A673 (cell line): ENCODE results near the gene HEATR9. TPM values are rescaled to one million over a fixed set of nuclear protein-coding genes. Genes with fewer than 3 reads are reported as not detected.

Source experiments
- BruUV-seq: library from RNA; stranded (reverse); fragments of 400-500 nt; replicated peaks from 2 replicates; lab custom pipeline; 2021; lab: Mats Ljungman, UMichigan
- CTCF ChIA-PET: fragments of 300-600 bp; sonication (Branson Sonifier 250); formaldehyde crosslinking; loops from one replicate; lab custom pipeline; 2022; ENCODE audit warnings: antibody characterized with exemption; lab: Charles Lee
- POLR2A ChIA-PET: fragments of 300-600 bp; sonication (Branson Sonifier 250); formaldehyde crosslinking; loops from one replicate; lab custom pipeline; 2022; ENCODE audit warnings: antibody characterized with exemption; ENCODE audit not compliant: low non-redundant PET; lab: Charles Lee
- DNase-seq: peaks from one replicate; pipeline ENCODE4 v3.0.0-alpha.2; 2015; ENCODE audit warnings: low spot score
- H3K27ac ChIP-seq: fragments of 200-600 bp; sonication (generic); 2 replicates; pipeline ENCODE4 v1.5.1; 2016; ENCODE audit warnings: mixed run types, low read depth, mild to moderate bottlenecking, mixed read lengths, antibody characterized with exemption, low read length; ENCODE audit not compliant: poor library complexity, severe bottlenecking
- H3K27me3 ChIP-seq: fragments of 200-600 bp; sonication (generic); replicated peaks from 2 replicates; pipeline ENCODE4 v1.6.1; 2017; ENCODE audit warnings: mixed run types, low read depth, mild to moderate bottlenecking, mixed read lengths, antibody characterized with exemption, low read length; ENCODE audit not compliant: insufficient read depth, poor library complexity
- H3K36me3 ChIP-seq: fragments of 200-600 bp; sonication (generic); 2 replicates; pipeline ENCODE4 v1.6.1; 2016; ENCODE audit warnings: mixed run types, mild to moderate bottlenecking, mixed read lengths, antibody characterized with exemption, low read length; ENCODE audit not compliant: insufficient read depth, poor library complexity, severe bottlenecking
- H3K4me1 ChIP-seq: fragments of 200-600 bp; sonication (generic); 2 replicates; pipeline ENCODE4 v1.6.1; 2017; ENCODE audit warnings: mixed run types, mild to moderate bottlenecking, mixed read lengths, antibody characterized with exemption, low read length; ENCODE audit not compliant: insufficient read depth, poor library complexity, severe bottlenecking
- H3K4me3 ChIP-seq: fragments of 200-600 bp; sonication (generic); 2 replicates; pipeline ENCODE4 v1.5.1; 2016; ENCODE audit warnings: low read depth, mixed run types, mild to moderate bottlenecking, mixed read lengths, low read length; ENCODE audit not compliant: poor library complexity, severe bottlenecking
- H3K9me3 ChIP-seq: fragments of 200-600 bp; sonication (generic); 2 replicates; pipeline ENCODE4 v1.6.1; 2016; ENCODE audit warnings: mixed run types, low read depth, mild to moderate bottlenecking, mixed read lengths, antibody characterized with exemption, low read length; ENCODE audit not compliant: poor library complexity, severe bottlenecking
- EZH2 ChIP-seq: fragments of 200-600 bp; sonication (generic); IDR thresholded peaks from 2 replicates; pipeline ENCODE4 v1.6.1; 2017; ENCODE audit warnings: borderline replicate concordance, low read depth, mild to moderate bottlenecking, mixed read lengths, antibody characterized with exemption, low read length; ENCODE audit not compliant: poor library complexity, severe bottlenecking
- intact Hi-C: fragments of 100-400 bp; cut with micrococcal nuclease; formaldehyde crosslinking; loops from one replicate; pipeline ENCODE4 v1.10.0; 2022; ENCODE audit not compliant: unreplicated experiment
- total RNA-seq: library from RNA; stranded (reverse); gene quantifications from 2 replicates; pipeline ENCODE4 v1.2.3, GENCODE V29; 2021
- TF ChIP-seq, protein P1 (sequence below): fragments of 300-800, 200-600 bp; sonication (generic); conservative IDR thresholded peaks from 2 replicates; pipeline ENCODE4 v1.5.1; 2017; ENCODE audit warnings: low read depth, mild to moderate bottlenecking, antibody characterized with exemption, low read length, moderate library complexity, mixed read lengths

The HEATR9 gene
- total RNA-seq, 1 experiment from 2014 or later = not detected

GRCh38 chr17:35825206-35825605, 43.5 kb downstream of the HEATR9 start:
- no peak for DNase-seq
- CTCF ChIA-PET = no interaction called here
- Histone ChIP-seq H3K4me3 (no peak overlapping the region), H3K9me3 (no peaks in the 10 kb centered on the region), H3K4me1 (no peaks in the 10 kb centered on the region), H3K27ac (no peak overlapping the region), H3K36me3 (peaks cover 64% of the 10 kb centered on the region), H3K27me3 (no peaks in the 10 kb centered on the region)
- POLR2A ChIA-PET = no interaction called here
- intact Hi-C loops = no loop called here
- TF ChIP-seq, protein P1, sequence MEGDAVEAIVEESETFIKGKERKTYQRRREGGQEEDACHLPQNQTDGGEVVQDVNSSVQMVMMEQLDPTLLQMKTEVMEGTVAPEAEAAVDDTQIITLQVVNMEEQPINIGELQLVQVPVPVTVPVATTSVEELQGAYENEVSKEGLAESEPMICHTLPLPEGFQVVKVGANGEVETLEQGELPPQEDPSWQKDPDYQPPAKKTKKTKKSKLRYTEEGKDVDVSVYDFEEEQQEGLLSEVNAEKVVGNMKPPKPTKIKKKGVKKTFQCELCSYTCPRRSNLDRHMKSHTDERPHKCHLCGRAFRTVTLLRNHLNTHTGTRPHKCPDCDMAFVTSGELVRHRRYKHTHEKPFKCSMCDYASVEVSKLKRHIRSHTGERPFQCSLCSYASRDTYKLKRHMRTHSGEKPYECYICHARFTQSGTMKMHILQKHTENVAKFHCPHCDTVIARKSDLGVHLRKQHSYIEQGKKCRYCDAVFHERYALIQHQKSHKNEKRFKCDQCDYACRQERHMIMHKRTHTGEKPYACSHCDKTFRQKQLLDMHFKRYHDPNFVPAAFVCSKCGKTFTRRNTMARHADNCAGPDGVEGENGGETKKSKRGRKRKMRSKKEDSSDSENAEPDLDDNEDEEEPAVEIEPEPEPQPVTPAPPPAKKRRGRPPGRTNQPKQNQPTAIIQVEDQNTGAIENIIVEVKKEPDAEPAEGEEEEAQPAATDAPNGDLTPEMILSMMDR = no peak
- no peak for TF ChIP-seq EZH2
- no TSS peak for BruUV-seq

GRCh38 chr17:35821308-35821707, 47.4 kb downstream of the HEATR9 start:
- TF ChIP-seq, protein P1 = no peak
- TF ChIP-seq EZH2 = no peak
- DNase-seq = no peak
- H3K27ac ChIP-seq = no peak overlapping the region
- no peaks in the 10 kb centered on the region for H3K9me3 ChIP-seq
- H3K27me3 ChIP-seq = no peaks in the 10 kb centered on the region
- no peak overlapping the region for H3K4me3 ChIP-seq
- no peaks in the 10 kb centered on the region for H3K4me1 ChIP-seq
- ChIA-PET CTCF (no interaction called here), POLR2A (no interaction called here)
- no TSS peak for BruUV-seq
- intact Hi-C loops = no loop called here
- peaks cover 74% of the 10 kb centered on the region for H3K36me3 ChIP-seq

DNA sequence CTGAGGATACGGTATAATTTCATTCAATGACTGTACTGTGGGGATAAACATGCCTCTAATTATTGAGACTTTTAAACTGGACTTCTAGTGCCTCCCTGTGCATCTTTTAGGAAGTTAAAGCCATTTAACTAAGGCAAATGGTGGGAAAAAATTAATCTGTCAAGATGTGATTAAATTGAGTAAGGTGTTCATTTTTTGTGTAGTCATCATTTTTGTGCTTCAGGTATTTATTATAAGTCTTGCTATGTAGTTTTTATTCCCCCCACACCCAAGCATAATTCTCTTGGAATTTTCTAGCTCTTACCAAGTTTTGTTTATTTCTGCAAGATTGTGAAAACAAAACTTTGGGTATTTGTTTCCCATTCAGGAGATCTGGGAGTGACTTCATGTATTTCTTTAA, 49.2 kb downstream of the HEATR9 start:
- no peak for DNase-seq
- H3K27ac ChIP-seq = no peak overlapping the region
- H3K27me3 ChIP-seq = no peaks in the 10 kb centered on the region
- no TSS peak for BruUV-seq
- ChIA-PET CTCF (no interaction called here), POLR2A (no interaction called here)
- TF ChIP-seq, protein P1 = no peak
- TF ChIP-seq EZH2 = no peak
- no peaks in the 10 kb centered on the region for H3K4me1 ChIP-seq
- no peaks in the 10 kb centered on the region for H3K9me3 ChIP-seq
- no peak overlapping the region for H3K4me3 ChIP-seq
- peaks cover 65% of the 10 kb centered on the region for H3K36me3 ChIP-seq
- intact Hi-C loops = no loop called here
